HG02610 (cell line): ENCODE results near the gene KLF13.

Experiments
- ATAC-seq: cut with Tn5 transposase; IDR thresholded peaks from one replicate; pipeline ENCODE4 v1.9.1; 2021; ENCODE audit warnings: mild to moderate bottlenecking, moderate library complexity; ENCODE audit not compliant: unreplicated experiment

The KLF13 gene

DNA sequence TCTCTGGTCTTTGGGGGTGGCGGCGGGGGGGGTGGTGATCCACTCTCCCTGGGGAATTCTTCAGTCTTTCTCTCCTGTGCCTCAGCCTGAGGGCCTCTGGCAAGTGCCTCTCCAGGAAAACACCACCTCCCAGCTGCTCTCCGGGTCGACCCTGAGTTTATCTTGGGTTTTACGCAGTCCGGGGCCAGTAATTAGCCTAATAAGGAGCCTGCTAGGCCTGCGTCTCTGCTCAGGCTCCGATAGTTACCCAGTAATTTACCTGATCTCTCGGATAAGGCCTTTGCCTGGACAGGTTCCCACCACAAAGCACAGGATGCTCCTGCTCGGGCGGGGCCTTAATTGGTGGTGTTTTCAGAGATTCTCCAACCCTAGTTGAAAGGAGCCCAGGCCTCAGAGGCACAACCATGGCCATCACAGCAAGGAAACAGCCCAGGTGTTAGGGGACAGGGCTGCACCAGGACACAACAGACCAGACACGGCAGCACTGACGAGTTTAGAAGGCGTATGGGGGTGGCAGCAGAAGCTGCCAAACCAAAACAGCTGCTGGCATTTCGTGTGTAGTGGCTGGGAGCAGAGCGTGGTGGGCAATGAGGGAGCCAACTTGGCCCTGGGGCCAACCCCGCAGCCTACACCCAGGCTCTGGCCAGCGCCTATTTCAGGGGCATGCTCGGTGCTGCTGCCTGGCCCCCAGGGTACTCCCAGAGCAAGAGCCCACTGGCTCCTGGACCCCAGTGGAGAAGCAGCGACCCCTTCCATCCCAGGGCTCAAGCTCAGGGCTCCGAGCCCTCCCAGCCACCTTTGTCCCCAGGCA is 71.4 kb downstream of the KLF13 start:
- no peak for ATAC-seq

DNA sequence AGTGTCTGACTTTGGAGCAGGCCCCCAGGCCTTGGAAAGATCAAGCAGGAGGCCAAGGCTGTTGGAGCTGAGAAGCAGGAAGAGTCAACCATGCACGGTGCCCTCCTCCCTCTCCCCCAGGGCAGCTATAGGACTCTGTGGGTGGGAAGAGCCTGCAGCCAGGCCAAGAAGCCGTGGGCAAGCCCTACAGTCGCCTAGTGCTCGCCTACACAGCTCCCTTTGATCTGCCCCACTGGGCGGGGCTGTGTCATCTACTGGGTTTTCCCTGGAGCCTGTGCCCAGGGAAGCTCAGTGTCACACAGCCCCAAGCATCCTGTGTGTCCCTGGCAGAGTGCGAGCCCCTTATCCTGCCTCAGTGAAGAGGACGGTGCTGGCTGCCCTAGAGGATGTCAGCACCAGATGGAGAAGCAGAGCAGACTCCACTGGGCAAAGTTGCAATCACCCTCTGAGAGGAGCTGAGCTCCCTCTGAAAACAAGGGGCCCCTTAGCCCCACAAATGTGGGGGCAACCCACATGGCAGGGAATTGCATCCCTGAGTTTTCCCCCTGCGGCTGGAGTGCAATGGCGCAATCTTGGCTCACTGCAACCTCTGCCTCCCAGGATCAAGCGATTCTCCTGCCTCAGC is 72.2 kb downstream of the KLF13 start:
- ATAC-seq: no peak

DNA sequence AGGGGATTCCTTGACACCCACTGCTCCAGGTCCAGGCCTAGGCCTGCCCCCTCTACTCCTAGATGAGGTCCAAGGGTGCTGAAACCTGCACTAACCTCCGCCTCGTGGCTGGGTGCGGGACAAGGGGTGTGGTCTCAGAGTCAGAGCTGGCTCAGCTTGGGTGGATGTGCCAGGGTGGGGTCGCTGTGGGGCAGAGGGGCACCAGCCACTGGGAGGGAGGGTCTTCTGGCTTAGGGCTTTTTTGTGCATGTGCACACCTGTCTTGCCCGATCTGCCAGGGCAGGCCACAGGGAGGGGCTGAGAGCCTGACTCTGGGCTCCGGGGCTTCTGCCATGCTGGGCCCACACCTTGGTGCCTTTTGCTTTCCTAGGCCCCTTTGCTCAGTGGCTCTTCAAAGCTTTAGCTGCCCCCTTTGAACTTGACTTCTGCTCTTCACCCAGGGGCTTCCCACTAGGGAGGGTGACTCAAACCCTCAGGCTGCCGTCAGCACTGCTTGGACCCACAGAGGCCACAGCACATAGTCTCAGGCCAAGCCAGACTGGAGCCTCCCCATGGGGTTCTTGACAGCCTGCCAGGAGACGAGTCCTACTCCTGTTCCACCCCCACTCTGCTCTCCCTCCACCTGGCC is 73.0 kb downstream of the KLF13 start:
- no peak for ATAC-seq

DNA sequence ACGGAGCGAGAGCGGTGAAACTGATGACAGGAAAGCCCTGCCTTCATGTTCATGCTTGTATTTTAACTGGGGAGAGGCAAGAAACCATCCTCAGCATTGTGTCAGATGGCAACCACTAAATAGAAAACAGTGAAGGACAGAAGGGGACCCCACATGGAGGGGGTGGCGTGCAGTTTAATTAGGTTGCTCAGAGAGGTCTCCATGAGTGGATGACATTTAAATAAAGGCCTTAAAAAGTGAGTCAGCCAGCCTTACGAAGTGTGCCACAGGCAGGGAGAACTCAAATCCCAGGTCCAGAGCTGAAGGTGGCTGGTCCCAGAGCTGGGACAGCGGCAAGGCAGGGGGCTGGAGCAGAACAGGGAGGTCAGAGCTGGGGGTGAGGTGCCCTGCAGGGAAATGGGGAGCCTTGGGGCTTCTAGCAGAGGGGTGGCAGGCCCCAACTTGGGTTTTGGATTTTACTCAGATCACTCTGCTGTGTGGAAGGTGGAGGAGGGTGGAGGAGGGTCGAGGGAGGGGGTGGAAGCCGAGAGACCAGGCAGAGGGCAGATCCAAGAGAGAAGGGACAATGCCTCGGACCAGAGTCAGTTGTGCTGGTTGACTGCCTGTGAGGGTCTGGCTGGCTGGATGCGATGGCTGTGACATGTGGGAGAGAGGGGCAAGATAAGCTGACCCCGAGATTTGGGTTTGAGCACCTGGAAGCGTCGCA is 73.7 kb downstream of the KLF13 start:
- no peak for ATAC-seq

DNA sequence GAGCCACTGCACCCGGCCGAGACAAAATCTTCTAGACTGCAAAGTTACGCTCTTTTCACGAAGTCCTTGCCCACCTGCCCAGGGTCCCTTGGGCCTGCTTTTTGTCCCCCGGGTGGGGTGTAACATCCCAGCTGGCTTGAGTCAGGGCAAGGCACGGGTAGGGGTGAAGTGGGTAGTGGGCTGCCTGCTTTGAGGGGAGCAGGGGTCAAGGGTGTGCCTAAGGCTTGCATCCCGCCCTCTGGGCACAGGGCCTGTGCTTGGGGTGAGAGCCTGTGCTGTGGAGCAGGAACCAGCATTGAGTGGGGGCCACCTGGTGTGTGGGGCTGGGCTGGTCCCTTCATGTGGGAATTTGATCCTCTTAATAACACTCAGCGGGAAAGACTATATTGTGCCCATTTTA is 74.6 kb downstream of the KLF13 start:
- ATAC-seq: no peak

DNA sequence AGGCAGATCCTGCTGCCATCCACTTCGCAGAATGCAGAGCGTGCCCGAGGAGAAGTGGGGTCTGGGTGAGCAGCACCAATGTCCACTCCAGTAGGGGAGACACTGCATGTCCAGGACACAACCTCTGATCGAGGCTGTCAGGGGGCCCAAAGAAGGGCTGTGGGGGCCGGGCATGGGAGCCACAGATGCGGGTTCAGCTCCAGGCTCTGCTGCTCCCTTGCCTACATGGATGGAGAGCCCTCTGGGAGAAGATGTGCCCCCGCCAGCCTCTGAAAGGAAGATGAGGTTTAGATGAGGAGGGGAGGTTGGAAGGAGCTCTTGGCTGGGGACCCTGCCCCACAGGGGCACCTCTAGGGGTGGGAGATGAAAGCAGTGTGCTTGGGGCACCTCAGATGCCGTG is 75.4 kb downstream of the KLF13 start:
- no peak for ATAC-seq

DNA sequence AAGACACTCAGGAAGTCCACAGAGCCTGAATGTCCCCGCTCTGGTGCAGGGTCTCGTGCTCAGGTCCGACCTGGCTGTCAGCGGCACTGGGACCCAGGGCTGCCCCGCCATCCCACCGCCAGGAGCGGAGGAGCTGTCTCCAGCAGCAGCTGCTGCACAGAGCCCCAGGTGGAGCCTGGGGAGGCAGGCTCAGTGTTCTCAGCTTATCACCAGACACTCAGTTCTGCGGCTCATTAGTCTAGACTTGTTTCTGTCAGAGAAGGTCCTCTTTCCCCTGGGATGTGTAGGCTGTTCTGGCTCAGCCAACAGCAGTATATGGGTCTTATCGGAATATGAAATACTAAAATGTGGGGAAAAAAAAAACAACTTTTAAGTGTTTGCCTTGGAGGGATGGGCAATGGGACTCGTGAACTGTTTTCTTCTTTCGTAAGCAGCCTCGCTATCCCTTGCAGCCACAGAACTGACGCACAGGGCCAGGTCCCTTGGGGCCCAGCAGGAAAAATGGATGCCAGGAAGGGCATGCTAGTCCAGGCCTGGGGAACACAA is 75.9 kb downstream of the KLF13 start:
- no peak for ATAC-seq

DNA sequence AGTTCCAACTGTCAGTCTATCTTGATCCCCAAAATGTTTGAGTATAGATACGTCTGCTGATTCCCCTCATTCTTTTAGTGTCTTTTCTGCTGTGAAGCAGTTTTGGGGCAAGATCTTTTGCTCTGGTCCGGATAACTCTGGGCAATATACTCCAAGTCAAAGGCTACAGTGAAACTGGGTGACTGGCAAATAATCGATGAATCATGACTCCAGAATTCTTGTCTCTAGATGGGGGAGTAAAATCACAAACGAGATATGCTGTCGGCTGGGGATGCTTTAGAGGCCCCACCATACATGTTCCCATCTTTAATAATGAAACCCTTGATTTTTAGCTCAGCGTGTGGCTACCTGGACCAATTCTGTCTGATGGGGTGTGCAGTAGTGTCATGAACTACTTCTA is 76.5 kb downstream of the KLF13 start:
- no peak for ATAC-seq

DNA sequence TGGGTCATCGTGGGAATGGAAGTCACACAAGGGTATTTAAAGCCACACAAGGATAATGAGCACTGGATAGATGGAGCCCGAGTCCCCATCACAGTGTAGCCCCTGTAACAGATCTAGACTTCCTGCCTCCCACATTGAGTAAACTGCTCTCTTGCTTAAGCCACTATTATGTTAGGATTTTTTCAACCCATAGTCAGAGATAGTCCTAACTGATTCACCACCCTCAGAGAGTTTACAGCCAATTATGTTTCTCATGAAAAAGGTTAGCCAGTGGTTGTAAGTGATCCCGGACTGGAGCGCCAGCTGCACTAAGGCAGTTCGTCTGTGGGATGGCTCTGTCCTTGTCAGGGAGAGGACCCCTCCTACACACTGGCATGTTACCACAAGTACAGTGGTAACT is 77.0 kb downstream of the KLF13 start:
- ATAC-seq: no peak

DNA sequence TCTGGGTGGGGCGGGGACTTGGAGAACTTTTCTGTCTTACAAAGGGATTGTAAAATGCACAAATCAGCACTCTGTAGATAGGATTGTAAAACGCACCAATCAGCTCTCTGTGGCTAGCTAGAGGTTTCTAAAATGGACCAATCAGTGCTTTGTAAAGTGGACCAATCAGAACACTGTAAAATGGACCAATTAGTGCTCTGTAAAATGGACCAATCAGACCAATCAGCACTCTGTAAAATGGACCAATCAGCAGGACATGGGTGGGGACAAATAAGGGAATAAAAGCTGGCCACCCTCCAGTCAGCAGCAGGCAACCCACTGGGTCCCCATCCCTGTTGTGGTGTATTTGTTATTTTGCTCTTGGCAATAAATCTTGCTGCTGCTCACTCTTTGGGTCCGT is 77.7 kb downstream of the KLF13 start:
- ATAC-seq: no peak

DNA sequence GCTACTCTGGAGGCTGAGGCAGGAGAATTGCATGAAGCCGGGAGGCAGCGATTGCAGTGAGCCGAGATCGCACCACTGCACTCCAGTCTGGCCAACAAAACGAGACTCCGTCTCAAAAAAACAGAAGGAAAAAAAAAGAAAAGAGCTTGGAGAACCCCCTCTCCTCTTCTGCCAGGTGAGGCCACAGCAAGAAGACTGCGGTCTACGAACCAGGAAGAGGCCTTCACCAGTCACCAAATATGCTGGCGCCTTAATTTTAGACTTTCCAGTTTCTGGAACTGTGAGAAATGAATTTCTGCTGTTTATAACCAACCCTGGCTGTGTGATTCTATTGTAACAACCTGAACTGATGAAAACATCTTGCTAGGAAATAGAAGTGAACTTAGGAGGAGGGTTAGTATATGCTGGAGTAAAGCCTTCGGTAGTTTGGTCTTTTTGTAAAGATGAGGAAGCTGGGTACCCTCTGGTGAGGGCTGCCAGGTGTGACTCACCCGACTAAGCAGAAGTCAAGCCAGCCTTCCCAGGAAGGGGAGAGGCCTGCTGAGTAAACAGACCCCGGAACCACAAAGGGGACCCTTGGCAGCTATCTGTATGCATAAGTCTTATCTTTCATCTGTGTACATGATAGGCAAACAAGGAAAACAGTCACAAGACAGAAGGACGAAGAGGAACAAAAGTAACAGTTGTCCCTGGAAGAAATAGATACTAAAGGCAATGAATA is 78.7 kb downstream of the KLF13 start:
- ATAC-seq: no peak

DNA sequence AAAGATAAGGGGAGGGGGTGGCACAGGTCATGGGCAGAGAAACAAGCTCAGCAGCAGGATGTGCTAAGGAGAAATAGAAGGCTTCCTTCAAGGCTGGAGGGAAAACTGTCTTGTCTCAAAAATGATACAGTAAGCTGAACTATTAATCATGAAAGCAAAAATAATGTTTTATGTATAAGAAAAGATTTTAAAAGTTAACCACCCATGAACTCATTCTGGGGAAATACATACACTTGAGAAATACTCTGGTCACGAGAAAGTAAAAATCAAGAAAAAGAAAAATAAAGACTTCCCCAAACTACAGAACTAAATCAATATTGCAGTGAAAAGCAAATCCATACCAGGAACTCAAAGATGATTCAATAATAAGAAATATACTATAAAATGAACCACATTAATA is 80.7 kb downstream of the KLF13 start:
- no peak for ATAC-seq

DNA sequence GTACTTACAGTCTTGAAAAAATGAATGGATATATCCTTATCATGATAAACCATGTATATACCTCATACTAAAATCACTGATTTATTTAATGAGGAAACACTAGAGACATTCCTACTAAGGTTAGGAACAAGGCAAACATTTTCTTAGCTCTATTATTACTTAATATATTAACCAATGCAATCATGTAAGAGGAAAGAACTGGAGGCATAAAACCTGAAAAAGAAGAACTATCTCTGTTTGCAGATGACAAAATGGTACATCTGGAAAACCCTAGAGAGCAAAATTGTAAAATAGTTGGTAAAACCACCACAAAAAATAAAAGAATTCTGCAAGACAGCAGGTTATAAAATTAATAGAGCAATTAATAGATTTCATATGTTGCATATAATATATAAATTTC is 81.2 kb downstream of the KLF13 start:
- ATAC-seq: no peak

DNA sequence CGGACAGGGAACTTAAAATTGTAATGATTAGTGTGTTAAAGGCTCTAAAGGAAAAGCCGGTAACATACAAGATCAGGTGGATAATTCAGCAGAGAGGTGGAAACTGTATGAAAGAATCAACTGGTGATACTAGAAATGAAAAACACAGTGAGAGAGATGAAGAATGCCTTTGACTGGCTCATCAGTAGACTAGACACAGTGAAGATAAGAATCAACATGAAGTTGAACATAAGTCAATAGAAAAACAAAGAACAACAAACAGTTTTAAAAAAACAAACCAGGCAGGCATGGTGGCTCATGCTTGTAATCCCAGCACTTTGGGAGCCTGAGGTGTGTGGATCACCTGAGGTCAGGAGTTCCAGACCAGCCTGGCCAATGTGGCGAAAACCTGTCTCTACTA is 82.1 kb downstream of the KLF13 start:
- no peak for ATAC-seq

DNA sequence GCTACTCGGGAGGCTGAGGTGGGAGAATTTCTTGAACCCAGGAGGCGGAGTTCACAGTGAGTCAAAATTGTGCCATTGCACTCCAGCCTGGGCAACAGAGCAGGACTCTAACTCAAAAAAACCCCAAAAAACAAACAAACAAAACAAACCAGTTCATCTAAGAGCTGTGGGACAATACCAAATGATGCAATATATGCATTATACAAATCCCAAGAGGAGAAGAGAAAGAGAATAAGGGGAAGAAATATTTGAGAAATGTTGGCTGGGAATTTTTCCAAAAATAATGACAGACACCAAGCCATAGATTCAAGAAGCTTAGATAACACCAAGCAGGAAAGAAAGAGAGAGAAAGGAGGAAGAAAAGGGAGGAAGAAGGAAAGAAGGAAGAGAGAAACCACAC is 82.5 kb downstream of the KLF13 start:
- no peak for ATAC-seq

DNA sequence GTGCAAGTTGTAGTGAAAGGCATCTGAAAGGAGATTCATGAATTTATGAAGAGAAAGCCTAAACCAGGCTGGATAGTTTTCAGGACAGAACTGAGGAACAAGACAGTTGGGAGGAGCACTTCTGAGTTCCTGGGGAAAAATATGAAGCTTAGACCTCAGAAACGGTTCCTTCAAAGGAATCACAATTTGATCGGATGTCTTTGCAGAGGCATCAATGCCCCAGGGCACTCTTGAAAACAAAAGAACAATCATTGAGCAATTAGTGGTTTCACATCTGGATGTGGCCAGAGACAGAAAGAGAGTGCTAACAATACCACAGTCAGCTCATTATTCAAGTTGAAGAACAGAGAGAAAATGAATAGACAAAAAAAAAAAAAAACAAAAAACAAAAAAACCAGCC is 86.2 kb downstream of the KLF13 start:
- no peak for ATAC-seq

DNA sequence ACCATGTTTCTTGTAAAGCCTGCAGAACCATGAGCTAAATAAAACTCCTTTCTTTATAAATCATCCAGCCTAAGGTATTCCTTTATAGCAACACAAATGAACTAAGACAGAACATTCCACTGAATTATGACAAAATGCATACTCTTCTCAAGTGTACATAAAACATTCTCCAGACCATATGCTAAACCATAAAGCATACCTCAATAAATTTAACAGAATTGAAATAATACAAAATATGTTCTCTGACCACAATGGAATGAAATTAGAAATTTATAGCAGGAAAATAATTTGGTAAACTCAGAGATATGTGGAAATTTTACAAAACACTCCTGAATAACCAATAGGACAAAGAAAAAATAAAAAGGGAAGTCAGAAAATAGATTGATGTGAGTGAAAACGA is 88.6 kb downstream of the KLF13 start:
- ATAC-seq: no peak

DNA sequence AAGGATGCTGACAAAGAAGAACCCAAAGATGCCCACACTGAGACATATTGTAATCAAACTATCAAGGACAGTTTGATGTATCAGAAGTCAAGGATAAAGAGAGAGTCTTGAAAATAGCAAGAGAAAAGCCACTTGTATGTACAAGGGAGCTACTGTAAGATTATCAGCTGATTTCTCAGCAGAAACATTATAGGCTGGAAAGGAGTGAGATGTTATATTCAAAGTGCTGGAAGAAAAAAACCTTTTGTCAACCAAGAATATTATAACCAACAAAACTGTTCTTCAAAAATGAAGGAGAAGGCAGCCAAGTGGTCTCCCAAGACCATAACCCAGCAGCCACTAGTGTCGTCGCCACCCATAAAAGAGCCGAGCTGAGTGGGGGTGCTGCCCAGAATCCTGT is 93.2 kb downstream of the KLF13 start:
- ATAC-seq: no peak

DNA sequence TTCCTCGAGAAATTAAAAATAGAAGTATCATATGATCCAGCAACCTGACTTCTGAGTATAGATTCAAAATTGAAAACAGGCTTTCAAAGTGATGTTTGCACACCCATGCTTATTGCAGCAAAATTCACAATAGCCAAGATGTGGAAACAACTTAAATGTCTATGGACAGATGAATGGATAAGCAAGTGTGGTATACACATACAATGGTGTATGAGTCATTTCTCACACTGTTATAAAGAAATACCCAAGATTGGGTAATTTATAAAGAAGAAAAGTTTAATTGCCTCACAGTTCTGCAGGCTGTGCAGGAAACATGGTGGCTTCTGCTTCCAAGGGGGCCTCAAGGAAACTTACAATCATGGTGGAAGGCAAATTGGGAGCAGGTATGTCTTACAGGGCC is 100.8 kb downstream of the KLF13 start:
- ATAC-seq: no peak
